Ovary (tissue), 9 donors: Measurements from ENCODE around the gene KATNAL1. TPM values are rescaled to one million over a fixed set of nuclear protein-coding genes. Genes with fewer than 3 reads are reported as not detected.

Experiments used
- DNase-seq, 5 donors: peaks; one replicate each; pipeline ENCODE4 v3.0.0-alpha.2; 2019 to 2020
- H3K27ac ChIP-seq, 2 donors: fragments of 200-600 bp; one replicate each; pipeline versions ENCODE4 v1.5.1 to v1.8.0; 2019 to 2022
- H3K27me3 ChIP-seq: fragments of 200-600 bp; one replicate; pipeline ENCODE4 v1.8.0; 2022
- H3K36me3 ChIP-seq: fragments of 200-600 bp; sonication (generic); one replicate; pipeline ENCODE4 v1.5.1; 2019
- H3K4me1 ChIP-seq: one replicate; pipeline ENCODE4 v1.8.1; 2013; ENCODE audit warnings: mild to moderate bottlenecking, moderate library complexity; ENCODE audit not compliant: insufficient read depth
- H3K4me3 ChIP-seq: fragments of 200-600 bp; sonication (generic); one replicate; pipeline ENCODE4 v1.5.1; 2017
- H3K9me3 ChIP-seq, 2 donors: fragments of 200-600 bp in 1 of 2; sonication (generic) in 1 of 2; one replicate each; pipeline versions ENCODE4 v1.5.1 to v1.8.1; 2013 to 2019; ENCODE audit warnings: mild to moderate bottlenecking in 1 of 2, moderate library complexity in 1 of 2
- CTCF ChIP-seq, 3 donors: fragments of 450-650 bp in 2 of 3; fragments of 200-600 bp in 1 of 3; IDR thresholded peaks; one replicate each; pipeline versions ENCODE4 v1.5.1 to v1.8.0; 2016 to 2022; ENCODE audit warnings: antibody characterized with exemption in 3 of 3, mild to moderate bottlenecking in 1 of 3
- EP300 ChIP-seq: sonication (generic); formaldehyde crosslinking; IDR thresholded peaks from one replicate; pipeline ENCODE4 v1.6.1; 2017; ENCODE audit warnings: antibody characterized with exemption
- POLR2A ChIP-seq: fragments of 450-650 bp; IDR thresholded peaks from one replicate; pipeline ENCODE4 v1.6.1; 2017; ENCODE audit warnings: antibody characterized with exemption, mild to moderate bottlenecking, moderate library complexity
- WGBS, 3 donors: extraction: QIAGEN DNeasy Blood & Tissue Kit in 1 of 3; methylation state at CpG; one replicate each; pipeline versions ENCODE4 v1.1.5 to v1.1.7; 2013 to 2017; 5-methylcytosine and 5-hydroxymethylcytosine counted together
- intact Hi-C, 4 donors: fragments of 100-400 bp; cut with DNase I; formaldehyde crosslinking; loops; one replicate each; pipeline versions ENCODE4 v1.11.0 to v1.15.1; 2022 to 2023
- polyA plus RNA-seq, 2 donors: library from polyadenylated mRNA; stranded (reverse); fragments of 200-250 nt in 1 of 2; fragments of 350-450 nt in 1 of 2; fragmentation: Illumina TruSeq in 1 of 2; extraction: RNeasy Lipid Tissue Mini Kit (QIAGEN cat#74804) in 1 of 2; gene quantifications; one replicate each; pipeline ENCODE4 v1.2.3, GENCODE V29; 2013 to 2014
- total RNA-seq, 7 donors: library from RNA; depleted of rRNA in 2 of 7; stranded (reverse); fragments of >200 nt in 2 of 7; fragmentation: NEBNext Ultra II Directional in 3 of 7; extraction: Animal tissue kit (Norgen Biotek cat#: 25700) in 3 of 7; gene quantifications; one replicate each; pipeline versions ENCODE4 v1.1.0 to v1.2.4, GENCODE V29; 2016 to 2023
- donor health status: DM: no; HTN: no; CAD: no; lungs with moderate emphysema.
- donor health status: DM: no; HTN: no; CAD: no.
- donor health status: Bipolar disorder and iron deficiency.
- donor health status: DM: yes; HTN: yes; CAD: no.
- donor health status: DM: no; HTN: no; CAD: no.
- donor health status: DM: yes; HTN: yes; CAD: no.

Gene KATNAL1
- total and polyA plus RNA-seq, 9 donors = 2.9 to 23.2 (median 15.7) TPM

GRCh38 chr13:30322428-30322827 is 15.1 kb upstream of the KATNAL1 start:
- DNase-seq = no peak
- no peak overlapping the region for H3K4me3 ChIP-seq
- H3K27ac ChIP-seq = no peak overlapping the region
- H3K9me3 ChIP-seq = no peaks in the 10 kb centered on the region
- intact Hi-C loops = no loop called here
- no peaks in the 10 kb centered on the region for H3K27me3 ChIP-seq
- 56 to 67% (median 66%) methylated on average over 7 of the region's 7 CpGs for WGBS, 3 donors
- H3K36me3 ChIP-seq = no peaks in the 10 kb centered on the region
- no peaks in the 10 kb centered on the region for H3K4me1 ChIP-seq
- TF ChIP-seq CTCF (IDR thresholded peaks at IDR 0.05) (no peak), POLR2A (no peak), EP300 (no peak)

GRCh38 chr13:30321256-30321655 is 13.9 kb upstream of the KATNAL1 start:
- Histone ChIP-seq H3K9me3 (no peaks in the 10 kb centered on the region), H3K27me3 (no peaks in the 10 kb centered on the region), H3K4me3 (no peak overlapping the region), H3K4me1 (no peaks in the 10 kb centered on the region), H3K36me3 (no peaks in the 10 kb centered on the region), H3K27ac (no peak overlapping the region)
- 96 to 97% (median 96%) methylated on average over 3 of the region's 3 CpGs for WGBS, 3 donors
- intact Hi-C loops = no loop called here
- TF ChIP-seq POLR2A (no peak), CTCF (IDR thresholded peaks at IDR 0.05) (no peak), EP300 (no peak)
- no peak for DNase-seq

GRCh38 chr13:30319655-30320054 is 12.3 kb upstream of the KATNAL1 start:
- H3K27me3 ChIP-seq = no peaks in the 10 kb centered on the region
- H3K4me1 ChIP-seq = no peaks in the 10 kb centered on the region
- intact Hi-C loops = no loop called here
- DNase-seq = no peak
- TF ChIP-seq POLR2A (no peak), CTCF (IDR thresholded peaks at IDR 0.05) (no peak), EP300 (no peak)
- H3K4me3 ChIP-seq = no peak overlapping the region
- WGBS, 3 donors = 52 to 69% (median 69%) methylated on average over 5 of the region's 5 CpGs
- H3K9me3 ChIP-seq = no peaks in the 10 kb centered on the region
- H3K27ac ChIP-seq = no peak overlapping the region
- H3K36me3 ChIP-seq = no peaks in the 10 kb centered on the region

- intact Hi-C loops = no loop called here
- H3K27me3 ChIP-seq = no peaks in the 10 kb centered on the region
- no peaks in the 10 kb centered on the region for H3K36me3 ChIP-seq
- no peak overlapping the region for H3K27ac ChIP-seq
- no peak overlapping the region for H3K4me3 ChIP-seq
- no peaks in the 10 kb centered on the region for H3K9me3 ChIP-seq
- no peaks in the 10 kb centered on the region for H3K4me1 ChIP-seq
- DNase-seq = no peak
- 57 to 61% (median 60%) methylated on average over 4 of the region's 4 CpGs for WGBS, 3 donors
- TF ChIP-seq CTCF (IDR thresholded peaks at IDR 0.05) (no peak), POLR2A (no peak), EP300 (no peak)
Measured at GRCh38 chr13:30319130-30319529, 11.8 kb upstream of the KATNAL1 start.

- no peaks in the 10 kb centered on the region for H3K4me1 ChIP-seq
- DNase-seq = no peak
- intact Hi-C loops = no loop called here
- H3K27me3 ChIP-seq = no peaks in the 10 kb centered on the region
- H3K9me3 ChIP-seq = no peaks in the 10 kb centered on the region
- WGBS, 3 donors = 68 to 85% (median 72%) methylated on average over 1 of the region's 1 CpG
- H3K36me3 ChIP-seq = no peaks in the 10 kb centered on the region
- no peak overlapping the region for H3K27ac ChIP-seq
- TF ChIP-seq EP300 (no peak), CTCF (IDR thresholded peaks at IDR 0.05) (no peak), POLR2A (no peak)
- no peak overlapping the region for H3K4me3 ChIP-seq
Measured at GRCh38 chr13:30318026-30318425, 10.7 kb upstream of the KATNAL1 start.
